Activated CD4-positive, alpha-beta T cell treated with anti-CD3 and anti-CD28 coated beads, Interleukin-2, Interleukin-6, amounts not matched to agents 100 ng/mL and 50 ng/mL, durations not matched to agents 16 hours and 8 hours (primary cell): Measurements from ENCODE around the gene WIF1.

Experiments used
- DNase-seq: peaks from one replicate; pipeline ENCODE4 v3.0.0-alpha.2; 2020

Gene WIF1, protein sequence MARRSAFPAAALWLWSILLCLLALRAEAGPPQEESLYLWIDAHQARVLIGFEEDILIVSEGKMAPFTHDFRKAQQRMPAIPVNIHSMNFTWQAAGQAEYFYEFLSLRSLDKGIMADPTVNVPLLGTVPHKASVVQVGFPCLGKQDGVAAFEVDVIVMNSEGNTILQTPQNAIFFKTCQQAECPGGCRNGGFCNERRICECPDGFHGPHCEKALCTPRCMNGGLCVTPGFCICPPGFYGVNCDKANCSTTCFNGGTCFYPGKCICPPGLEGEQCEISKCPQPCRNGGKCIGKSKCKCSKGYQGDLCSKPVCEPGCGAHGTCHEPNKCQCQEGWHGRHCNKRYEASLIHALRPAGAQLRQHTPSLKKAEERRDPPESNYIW

DNA sequence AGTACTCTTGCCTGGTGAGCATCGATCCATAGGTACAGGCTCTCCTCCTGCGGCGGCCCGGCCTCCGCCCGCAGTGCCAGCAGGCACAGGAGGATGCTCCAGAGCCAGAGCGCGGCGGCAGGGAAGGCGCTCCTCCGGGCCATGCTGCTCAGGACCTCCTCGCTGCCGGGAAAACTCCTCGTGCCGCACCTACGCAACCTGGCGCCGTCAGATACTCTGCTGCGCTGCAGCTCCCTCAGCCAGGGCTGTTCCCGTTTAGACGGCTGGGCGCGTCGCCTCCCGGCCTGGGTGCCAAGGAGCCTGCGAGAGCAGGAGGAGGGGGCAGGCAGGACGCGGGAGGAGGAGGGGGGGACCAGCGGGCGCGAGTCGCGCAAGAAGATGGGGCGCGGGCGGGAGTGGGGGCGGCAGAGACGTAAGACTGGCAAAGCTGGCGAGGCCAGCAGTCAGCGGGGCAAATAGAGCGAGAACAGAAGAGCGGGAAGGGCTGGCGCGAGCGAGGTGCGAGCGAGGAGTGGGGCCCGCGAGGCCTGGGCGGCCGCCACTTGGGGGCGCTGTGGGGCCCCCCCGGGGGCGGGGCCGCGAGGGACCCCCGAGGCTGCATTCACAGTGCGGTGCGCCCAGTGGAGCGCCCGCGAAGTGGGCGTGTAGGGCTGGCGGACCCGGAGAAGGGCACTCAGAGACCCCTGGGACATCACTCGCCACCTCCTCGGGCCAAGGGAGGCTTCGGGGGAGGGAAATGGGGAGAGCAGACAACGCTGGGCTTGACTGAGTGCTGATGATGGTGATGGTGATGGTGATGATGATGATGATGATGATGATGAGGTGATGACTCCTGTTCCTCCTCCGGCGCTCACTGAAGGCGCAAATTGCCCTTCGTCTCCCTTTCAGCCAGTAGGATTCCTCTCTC, at the start of gene WIF1:
Gene WIF1 (minus strand): TSS at position 257 of the 907 bp plus-strand sequence. CDS start 114 bp downstream, at position 143.
- DNase-seq, result peak; percentile 13

DNA sequence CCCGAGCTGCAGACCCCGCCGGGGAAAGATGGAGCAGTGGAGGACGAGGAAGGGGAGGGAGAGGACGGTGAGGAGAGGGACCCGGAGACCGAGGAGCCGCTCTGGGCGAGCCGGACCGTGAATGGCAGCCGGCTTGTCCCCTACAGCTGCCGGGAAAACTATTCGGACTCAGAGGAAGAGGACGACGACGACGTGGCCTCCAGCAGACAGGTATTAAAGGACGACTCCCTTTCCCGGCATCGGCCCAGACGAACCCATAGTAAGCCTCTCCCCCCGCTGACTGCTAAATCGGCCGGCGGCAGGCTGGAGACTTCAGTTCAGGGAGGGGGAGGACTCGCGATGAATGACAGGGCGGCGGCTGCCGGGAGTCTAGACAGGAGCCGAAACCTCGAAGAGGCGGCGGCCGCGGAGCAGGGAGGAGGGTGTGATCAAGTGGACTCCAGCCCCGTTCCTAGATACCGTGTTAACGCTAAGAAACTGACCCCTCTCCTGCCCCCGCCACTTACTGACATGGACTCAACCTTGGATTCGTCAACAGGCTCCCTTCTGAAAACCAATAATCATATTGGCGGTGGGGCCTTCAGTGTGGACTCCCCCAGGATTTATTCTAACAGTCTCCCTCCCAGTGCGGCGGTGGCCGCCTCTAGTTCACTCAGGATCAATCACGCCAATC, 49.2 kb upstream of the WIF1 start:
- DNase-seq, result peak; percentile 78

DNA sequence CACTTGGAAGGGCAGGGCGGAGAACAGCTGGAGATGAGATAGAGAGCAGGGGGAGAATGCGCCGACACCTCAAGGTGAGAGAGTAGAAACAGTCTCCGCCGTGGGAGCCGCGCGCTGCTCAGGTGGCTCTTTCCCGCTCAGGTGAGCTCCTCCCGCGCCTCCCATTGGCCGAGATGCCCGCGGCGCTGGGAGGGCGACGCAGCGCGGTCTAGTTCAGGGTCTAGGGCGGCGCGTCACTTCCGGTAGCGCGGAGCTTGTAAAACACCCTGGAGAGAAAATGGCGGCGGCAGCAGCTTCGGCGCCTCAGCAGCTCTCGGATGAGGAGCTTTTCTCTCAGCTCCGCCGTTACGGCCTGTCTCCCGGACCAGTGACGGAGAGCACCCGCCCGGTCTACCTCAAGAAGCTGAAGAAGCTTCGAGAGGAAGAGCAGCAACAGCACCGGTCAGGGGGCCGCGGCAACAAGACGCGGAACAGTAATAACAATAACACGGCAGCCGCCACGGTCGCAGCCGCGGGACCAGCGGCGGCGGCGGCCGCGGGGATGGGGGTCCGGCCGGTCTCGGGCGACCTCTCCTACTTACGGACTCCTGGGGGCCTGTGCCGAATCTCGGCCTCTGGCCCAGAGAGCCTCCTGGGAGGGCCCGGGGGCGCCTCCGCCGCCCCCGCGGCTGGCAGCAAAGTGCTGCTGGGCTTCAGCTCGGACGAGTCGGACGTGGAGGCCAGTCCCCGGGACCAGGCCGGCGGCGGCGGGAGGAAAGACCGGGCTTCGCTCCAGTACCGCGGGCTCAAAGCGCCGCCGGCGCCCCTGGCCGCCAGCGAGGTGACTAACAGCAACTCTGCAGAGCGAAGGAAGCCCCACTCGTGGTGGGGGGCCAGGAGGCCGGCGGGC, 48.5 kb upstream of the WIF1 start, which contains the start of gene LEMD3:
Gene LEMD3 (plus strand): TSS at position 264 of the 889 bp plus-strand sequence. CDS start 14 bp downstream, at position 278.
- peak; percentile 95 for DNase-seq

DNA sequence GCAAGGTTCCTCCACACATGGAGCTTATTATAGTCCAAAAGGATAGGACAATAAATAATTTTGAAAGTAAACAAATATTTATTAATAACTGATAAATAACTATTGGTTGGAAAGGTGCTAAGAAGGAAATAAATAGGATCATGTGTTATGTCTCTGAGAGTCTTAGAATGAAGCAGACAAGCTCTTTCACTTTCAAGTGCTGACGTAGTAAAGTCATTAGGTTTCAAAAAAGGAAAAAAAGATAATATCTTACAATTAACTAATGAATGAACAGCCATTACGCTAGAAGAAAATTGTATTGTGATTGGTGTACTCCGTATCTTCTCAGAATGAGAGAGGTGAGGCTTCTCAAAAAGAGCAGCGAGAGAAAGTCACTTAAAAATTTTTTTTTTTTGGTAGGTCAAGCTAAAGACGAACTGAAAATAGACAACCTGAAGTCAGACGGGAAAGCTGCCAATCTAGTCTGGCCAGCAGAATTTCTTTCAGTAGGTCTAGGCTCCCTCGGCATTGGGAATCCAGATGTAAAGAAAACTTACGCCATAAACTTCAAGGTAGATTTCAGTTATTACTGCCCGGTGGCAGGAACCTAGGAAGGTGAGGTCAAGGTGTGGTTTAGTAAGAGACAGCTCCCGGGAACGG, 47.7 kb upstream of the WIF1 start:
- DNase-seq, result no peak

- no peak for DNase-seq
These were observed 43.7 kb upstream of the WIF1 start for GRCh38 chr12:65164774-65165173.

GRCh38 chr12:65164244-65164643, 43.1 kb upstream of the WIF1 start:
- DNase-seq, result no peak

GRCh38 chr12:65162609-65163008, 41.5 kb upstream of the WIF1 start:
- DNase-seq, result no peak

- DNase-seq, result no peak
These were observed 36.0 kb upstream of the WIF1 start for GRCh38 chr12:65157091-65157490.

GRCh38 chr12:65156366-65156841, 35.3 kb upstream of the WIF1 start:
- DNase-seq, result peak; percentile 59

DNA sequence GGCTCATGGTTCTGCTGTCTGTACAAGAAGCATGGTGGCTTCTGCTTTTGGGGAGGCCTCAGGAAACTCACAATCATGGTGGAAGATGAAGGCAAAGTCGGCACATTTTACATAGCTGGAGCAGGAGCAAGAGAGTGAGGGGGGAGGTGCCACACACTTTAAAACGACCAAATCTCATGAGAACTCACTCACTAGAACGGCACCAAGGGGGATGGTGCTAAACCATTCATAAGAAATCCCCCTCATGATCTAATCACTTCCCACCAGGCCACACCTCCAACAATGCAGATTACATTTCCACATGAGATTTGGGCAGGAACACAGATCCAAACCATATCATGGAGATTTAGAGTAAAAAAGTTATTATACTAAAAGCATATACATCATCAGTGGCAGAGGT, 34.7 kb upstream of the WIF1 start:
- no peak for DNase-seq

DNA sequence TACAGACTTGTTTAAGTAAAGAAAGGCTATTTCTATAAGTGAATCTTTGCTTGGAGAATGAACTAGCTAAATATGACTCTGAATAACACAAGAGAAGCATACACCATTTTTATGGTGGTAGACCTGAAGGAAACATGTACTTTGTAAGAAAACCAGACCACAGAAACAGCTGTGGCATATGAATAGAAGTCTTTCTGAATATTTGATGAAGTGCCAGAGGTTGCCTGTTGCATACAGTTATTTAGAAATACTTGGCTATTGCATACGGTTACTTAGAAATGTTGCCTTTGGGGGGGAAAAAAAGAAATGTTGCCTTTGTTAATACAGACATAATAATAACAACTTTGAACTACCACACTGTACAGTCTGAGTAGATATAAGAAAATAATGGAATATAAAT, 31.5 kb upstream of the WIF1 start:
- DNase-seq, result no peak

GRCh38 chr12:65152012-65152411, 30.9 kb upstream of the WIF1 start:
- no peak for DNase-seq

DNA sequence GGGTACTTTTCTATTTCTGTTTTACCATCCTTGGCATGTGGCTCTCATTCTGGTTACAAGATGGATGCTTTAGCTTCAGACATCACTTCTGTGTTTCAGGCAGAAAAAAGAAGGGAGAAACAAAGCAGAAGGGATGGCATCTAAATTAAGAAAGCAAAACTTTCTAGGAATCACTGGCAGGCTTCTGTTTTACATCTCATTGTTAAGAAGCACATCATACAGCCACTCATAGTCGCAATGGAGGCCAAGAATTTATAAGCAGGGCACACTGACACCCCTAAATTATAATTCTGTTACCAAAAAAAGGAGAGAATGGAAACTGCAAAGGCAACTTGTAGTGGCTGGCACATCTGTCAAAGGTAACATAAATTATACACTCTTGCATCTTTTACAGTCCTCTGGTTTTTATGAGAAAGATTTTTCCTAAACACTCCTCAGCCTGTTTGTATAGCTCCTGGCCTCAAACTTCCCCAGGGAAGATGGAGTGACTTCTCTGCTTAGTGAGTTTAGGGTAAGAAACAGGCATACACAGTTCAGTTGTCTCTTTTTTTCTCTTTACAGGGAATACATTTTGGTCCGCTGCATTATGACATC, 26.3 kb upstream of the WIF1 start:
- no peak for DNase-seq

GRCh38 chr12:65140738-65141137, 19.6 kb upstream of the WIF1 start:
- DNase-seq, result no peak

DNA sequence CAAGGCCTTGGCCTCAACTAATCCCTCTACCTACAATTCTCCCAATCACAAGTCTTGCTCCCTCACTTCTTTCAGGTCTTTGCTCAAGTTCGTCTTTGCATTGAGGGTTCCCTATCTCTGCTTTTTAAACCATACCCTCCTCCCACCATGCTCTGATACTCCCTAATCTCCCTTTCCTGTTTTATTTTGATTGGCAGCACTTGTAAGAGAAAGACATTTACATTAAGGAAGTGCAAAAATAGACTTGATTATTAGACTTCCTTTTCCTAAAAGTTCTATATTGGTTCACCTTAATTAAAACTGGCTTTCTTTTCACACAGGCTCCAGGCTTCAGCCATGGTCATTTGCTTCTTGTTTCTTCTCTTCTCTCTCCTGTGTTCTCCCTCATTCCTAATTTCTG, 18.3 kb upstream of the WIF1 start:
- no peak for DNase-seq

DNA sequence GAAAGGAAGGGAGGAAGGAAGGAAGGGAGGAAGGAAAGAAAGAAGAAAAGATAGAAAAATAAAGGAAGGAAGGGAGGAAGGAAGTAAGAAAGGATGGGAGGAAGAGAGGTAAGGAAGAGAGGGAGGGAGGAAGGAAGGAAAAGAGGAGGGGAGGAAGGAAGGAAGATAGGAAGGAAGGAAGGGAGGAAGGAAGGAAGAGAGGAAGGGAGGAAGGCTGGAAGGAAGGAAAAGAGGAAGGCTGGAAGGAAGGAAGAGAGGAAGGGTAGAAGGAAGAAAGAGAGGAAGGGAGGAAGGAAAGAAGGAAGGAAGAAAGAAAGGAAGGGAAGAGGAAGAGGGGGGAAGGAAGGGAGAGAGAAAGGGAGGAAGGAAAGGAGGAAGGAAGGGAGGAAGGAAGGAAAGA, 12.8 kb upstream of the WIF1 start:
- DNase-seq, result no peak

DNA sequence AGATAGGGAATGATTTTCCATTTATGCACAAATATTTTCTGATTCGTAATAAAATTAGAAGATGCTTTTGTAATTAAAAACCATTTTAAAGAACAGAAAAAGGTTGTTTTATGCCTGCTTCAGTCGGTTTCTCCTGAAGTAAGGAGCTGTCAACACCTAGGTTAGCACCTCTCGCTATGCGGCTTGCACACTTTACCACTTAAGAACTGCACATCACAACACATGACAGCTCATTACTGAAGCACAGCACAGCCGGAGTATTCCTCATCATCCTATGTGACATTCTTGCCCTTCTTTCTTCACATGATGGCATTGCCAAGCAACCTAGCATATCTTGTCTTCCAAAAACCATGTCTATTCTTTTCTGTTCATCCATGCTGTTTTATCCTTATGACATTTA, 5.4 kb upstream of the WIF1 start:
- no peak for DNase-seq

- DNase-seq, result no peak
These were observed 4.9 kb upstream of the WIF1 start for GRCh38 chr12:65125975-65126374.

DNA sequence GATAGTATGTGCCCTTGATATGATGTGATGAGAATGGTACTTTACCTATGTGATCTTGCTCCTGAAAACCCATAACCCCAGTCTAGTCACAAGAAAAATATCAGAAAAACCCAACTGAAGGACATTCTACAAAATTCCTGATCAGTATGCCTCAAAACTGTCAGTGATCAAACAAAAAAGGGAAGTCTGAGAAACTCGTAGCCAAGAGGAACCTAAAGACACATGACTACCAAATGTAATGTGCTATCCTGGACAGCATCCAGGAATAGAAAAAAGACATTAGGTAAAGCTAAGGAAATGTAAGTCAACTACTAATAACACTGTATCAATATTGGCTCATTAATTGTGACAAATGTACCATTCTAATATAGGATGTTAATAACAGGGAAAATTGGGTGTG, 4.1 kb upstream of the WIF1 start:
- DNase-seq, result no peak

DNA sequence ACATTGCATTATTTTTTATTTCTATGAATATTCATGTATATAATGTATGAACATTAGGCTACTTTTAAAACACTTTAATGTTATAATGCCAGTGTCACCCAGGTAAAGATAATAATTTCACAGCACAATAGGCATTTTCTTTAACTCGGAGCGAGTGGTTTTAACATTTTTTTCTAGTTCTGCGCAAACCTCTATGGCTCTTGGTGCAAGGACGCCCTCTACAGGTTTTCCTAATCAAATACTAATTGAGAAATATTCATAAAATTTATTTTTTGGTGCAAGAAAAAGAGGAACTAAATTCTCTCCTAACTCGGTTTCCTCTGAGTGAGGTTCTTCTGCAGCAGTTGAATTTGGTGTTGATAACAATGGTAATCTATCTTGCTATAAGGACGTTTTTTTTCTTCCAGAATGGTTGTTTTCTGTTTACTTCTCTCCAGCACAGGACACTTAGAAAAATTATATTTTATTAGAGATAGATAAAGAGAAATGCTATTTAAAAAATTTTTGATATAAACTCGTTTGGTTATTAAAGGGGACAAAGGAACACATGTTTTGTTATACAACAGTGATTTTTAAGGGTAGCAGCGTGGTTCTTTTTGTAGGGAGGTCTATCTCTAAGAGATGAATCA, 2.4 kb upstream of the WIF1 start:
- peak; percentile 52 for DNase-seq

DNA sequence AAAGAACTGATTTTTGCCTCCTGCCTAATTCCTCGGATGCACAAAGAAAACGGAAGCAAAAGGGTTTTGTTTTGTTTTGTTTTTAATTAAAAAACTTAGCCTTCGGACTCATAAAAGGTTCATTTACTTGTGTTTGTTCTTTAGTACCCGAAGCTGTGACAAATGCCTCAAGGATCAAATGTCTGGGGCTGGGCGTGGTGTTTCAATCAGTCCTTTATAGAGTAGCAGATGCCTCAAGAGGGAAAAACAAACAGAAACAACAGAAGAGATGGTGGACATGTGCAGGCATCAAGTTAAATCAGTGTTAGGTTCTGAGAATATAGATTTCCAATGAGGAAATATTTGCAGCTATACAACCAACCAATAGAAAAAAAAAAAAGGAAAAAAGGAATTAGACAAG, 1.6 kb upstream of the WIF1 start:
- no peak for DNase-seq
